SK-N-SH (cell line): ENCODE measurements around the gene STEAP3.

Experiments
- CTCF ChIP-seq: fragments of 200-600 bp; sonication (generic); IDR thresholded peaks from 2 replicates; pipeline ENCODE4 v1.6.1; 2017; ENCODE audit warnings: antibody characterized with exemption, mild to moderate bottlenecking, moderate library complexity
- EP300 ChIP-seq, 2 experiments: IDR thresholded peaks; 2 replicates each; pipeline versions ENCODE4 v1.4.0 to v1.6.1; 2012; ENCODE audit warnings: borderline replicate concordance in 1 of 2, low read depth in 1 of 2, low read length in 1 of 2
- EZH2phosphoT487 ChIP-seq: fragments of 200-600 bp; sonication (generic); IDR thresholded peaks from 2 replicates; pipeline ENCODE4 v1.6.1; 2017; ENCODE audit warnings: low read depth, mixed run types, mild to moderate bottlenecking, antibody characterized with exemption, moderate library complexity, borderline replicate concordance
- FOXM1 ChIP-seq: IDR thresholded peaks from 2 replicates; pipeline ENCODE4 v1.4.0; 2012; ENCODE audit warnings: low read depth, mild to moderate bottlenecking
- POLR2AphosphoS5 ChIP-seq: IDR thresholded peaks from 2 replicates; pipeline ENCODE4 v1.6.1; 2012; ENCODE audit warnings: low read depth, low read length
- SIN3A ChIP-seq: IDR thresholded peaks from 2 replicates; pipeline ENCODE4 v1.6.1; 2012; ENCODE audit warnings: low read depth, mild to moderate bottlenecking, low read length, moderate library complexity, borderline replicate concordance
- TAF1 ChIP-seq: IDR thresholded peaks from 2 replicates; pipeline ENCODE4 v1.6.1; 2012; ENCODE audit warnings: low read depth, mild to moderate bottlenecking, low read length, moderate library complexity, borderline replicate concordance
- TCF12 ChIP-seq: IDR thresholded peaks from 2 replicates; pipeline ENCODE4 v1.4.0; 2012
- USF1 ChIP-seq: IDR thresholded peaks from 2 replicates; pipeline ENCODE4 v1.4.0; 2012; ENCODE audit warnings: low read depth, borderline replicate concordance
- YY1 ChIP-seq: IDR thresholded peaks from 2 replicates; pipeline ENCODE4 v1.4.0; 2012; ENCODE audit warnings: low read depth, mild to moderate bottlenecking
- TF ChIP-seq, protein P1 (sequence below): IDR thresholded peaks from 2 replicates; pipeline ENCODE4; 2012

DNA sequence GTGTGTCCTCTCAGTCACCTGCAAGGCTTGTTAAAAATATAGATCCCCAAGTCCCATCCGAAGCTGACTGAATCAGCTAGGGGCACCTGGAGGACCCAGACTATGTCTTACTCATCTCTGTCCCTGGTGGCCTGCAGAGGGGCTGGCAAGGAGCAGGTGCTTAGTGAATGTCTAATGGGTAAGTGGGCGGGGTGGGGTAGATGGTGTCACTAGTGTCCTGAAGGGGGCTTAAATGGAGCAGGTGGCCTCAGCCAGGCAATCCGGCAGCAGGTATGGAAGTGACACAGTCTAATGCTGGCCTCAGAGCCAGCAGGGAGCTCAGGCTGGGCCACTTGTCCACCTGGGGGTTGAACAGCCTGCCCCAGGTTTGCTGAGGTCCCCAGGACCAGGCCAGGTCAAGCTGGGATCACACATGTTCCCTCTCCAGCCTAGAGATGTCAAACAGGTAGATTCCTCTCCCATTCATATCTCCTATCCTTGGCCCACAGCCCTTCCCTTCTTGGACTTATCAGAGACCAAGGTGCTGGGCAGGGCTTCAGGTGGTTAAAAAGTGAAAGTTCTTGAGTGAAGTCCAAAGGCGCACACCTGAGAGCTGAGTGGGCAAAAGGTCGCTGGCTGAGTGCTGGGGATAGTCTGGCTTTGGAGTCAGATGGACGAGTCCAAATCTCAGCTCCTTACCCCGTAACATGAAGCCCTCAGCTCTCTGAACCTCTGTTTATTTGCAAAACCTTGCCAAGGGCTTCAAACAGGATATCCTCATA, 1.7 kb downstream of the STEAP3 start:
- no peak for TF ChIP-seq CTCF
- no peak for TF ChIP-seq TCF12
- TF ChIP-seq EP300 (IDR thresholded peaks at IDR 0.05; ENCODE audit: borderline replicate concordance in 1 of 2, low read depth in 1 of 2, low read length in 1 of 2) = no peak
- TF ChIP-seq YY1 = no peak
- TF ChIP-seq USF1 = no peak
- TF ChIP-seq, protein P1, sequence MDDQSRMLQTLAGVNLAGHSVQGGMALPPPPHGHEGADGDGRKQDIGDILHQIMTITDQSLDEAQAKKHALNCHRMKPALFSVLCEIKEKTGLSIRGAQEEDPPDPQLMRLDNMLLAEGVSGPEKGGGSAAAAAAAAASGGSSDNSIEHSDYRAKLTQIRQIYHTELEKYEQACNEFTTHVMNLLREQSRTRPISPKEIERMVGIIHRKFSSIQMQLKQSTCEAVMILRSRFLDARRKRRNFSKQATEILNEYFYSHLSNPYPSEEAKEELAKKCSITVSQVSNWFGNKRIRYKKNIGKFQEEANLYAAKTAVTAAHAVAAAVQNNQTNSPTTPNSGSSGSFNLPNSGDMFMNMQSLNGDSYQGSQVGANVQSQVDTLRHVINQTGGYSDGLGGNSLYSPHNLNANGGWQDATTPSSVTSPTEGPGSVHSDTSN = no peak
- no peak for TF ChIP-seq POLR2AphosphoS5
- no peak for TF ChIP-seq SIN3A
- TF ChIP-seq FOXM1 = no peak
- TF ChIP-seq EZH2phosphoT487 = no peak
- TF ChIP-seq TAF1 = no peak
